ENCODE results near the gene CHD6. TPM values are rescaled to one million over a fixed set of nuclear protein-coding genes. Genes with fewer than 3 reads are reported as not detected.

Gene CHD6
- total and polyA plus RNA-seq, 4 donors: 3.3 to 23.4 (median 18.2) TPM

DNA sequence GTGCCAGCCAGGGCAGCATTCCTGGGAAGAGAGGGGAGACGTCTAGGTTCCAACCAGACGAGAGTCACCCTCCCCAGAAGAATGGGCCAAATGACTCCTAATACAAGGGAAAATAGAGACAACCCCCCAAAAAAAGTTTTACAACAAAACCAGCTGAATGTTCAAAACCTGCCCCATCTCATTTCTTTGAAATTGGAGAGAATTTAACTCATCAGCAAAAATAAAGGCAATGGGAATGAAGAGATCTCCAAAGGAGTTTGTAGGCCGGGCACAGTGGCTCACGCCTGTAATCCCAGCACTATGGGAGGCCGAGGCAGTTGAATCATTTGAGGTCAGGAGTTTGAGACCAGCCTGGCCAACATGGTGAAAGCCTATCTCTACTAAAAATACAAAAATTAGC, 241.8 kb downstream of the CHD6 start:
- Histone ChIP-seq H3K27me3 (ENCODE audit: control insufficient read depth in 4 of 4, insufficient read depth in 4 of 4, low read length in 3 of 4) (no peaks in the 10 kb centered on the region), H3K4me1 (ENCODE audit: control insufficient read depth in 4 of 4, insufficient read depth in 4 of 4, low read length in 3 of 4) (no peaks in the 10 kb centered on the region), H3K9ac (ENCODE audit: low read depth in 1 of 2, low read length in 2 of 2) (no peak overlapping the region), H3K36me3 (ENCODE audit: control insufficient read depth in 4 of 4, insufficient read depth in 3 of 4, low read depth in 1 of 4, low read length in 3 of 4) (no peaks in the 10 kb centered on the region), H3K9me3 (ENCODE audit: control insufficient read depth in 4 of 4, low read length in 3 of 4) (no peaks in the 10 kb centered on the region), H3K27ac (ENCODE audit: low read depth in 1 of 2, low read length in 2 of 2) (no peak overlapping the region), H3K4me3 (ENCODE audit: low read depth in 1 of 3, low read length in 3 of 3) (no peak overlapping the region)
- 91% methylated on average over 5 of the region's 5 CpGs for WGBS
- TF ChIP-seq GABPA (IDR thresholded peaks at IDR 0.05 in 1 of 2, conservative IDR thresholded peaks at IDR 0.05 in 1 of 2): no peak
- TF ChIP-seq TAF1 (conservative IDR thresholded peaks at IDR 0.05): no peak
- no peak for DNase-seq (ENCODE audit: low spot score)

DNA sequence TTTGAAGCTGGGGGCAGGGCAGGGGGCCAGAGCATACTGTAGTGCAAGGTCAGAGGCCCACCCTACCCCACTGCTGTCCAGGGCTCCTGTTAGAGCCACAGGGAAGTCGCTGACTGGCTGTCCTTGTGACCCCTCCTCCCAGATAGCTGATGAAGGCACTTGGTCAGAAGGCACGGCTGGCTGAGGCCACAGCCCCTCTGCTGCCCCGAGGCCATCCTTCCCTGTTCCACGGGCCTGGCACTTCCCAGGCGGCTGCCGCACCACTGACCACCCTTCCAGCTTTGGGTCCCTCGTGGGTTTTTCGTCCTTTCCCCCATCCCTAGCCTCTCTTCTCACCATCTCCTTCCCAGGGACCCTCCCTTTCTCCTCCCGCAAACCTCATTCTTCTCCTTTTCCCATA, 242.3 kb downstream of the CHD6 start:
- no peak overlapping the region for H3K4me3 ChIP-seq (ENCODE audit: low read depth in 1 of 3, low read length in 3 of 3)
- no peaks in the 10 kb centered on the region for H3K27me3 ChIP-seq (ENCODE audit: control insufficient read depth in 4 of 4, insufficient read depth in 4 of 4, low read length in 3 of 4)
- H3K9me3 ChIP-seq (ENCODE audit: control insufficient read depth in 4 of 4, low read length in 3 of 4): no peaks in the 10 kb centered on the region
- H3K27ac ChIP-seq (ENCODE audit: low read depth in 1 of 2, low read length in 2 of 2): no peak overlapping the region
- no peak for DNase-seq (ENCODE audit: low spot score)
- no peak overlapping the region for H3K9ac ChIP-seq (ENCODE audit: low read depth in 1 of 2, low read length in 2 of 2)
- WGBS: 82% methylated on average over 9 of the region's 9 CpGs
- TF ChIP-seq, protein P1, sequence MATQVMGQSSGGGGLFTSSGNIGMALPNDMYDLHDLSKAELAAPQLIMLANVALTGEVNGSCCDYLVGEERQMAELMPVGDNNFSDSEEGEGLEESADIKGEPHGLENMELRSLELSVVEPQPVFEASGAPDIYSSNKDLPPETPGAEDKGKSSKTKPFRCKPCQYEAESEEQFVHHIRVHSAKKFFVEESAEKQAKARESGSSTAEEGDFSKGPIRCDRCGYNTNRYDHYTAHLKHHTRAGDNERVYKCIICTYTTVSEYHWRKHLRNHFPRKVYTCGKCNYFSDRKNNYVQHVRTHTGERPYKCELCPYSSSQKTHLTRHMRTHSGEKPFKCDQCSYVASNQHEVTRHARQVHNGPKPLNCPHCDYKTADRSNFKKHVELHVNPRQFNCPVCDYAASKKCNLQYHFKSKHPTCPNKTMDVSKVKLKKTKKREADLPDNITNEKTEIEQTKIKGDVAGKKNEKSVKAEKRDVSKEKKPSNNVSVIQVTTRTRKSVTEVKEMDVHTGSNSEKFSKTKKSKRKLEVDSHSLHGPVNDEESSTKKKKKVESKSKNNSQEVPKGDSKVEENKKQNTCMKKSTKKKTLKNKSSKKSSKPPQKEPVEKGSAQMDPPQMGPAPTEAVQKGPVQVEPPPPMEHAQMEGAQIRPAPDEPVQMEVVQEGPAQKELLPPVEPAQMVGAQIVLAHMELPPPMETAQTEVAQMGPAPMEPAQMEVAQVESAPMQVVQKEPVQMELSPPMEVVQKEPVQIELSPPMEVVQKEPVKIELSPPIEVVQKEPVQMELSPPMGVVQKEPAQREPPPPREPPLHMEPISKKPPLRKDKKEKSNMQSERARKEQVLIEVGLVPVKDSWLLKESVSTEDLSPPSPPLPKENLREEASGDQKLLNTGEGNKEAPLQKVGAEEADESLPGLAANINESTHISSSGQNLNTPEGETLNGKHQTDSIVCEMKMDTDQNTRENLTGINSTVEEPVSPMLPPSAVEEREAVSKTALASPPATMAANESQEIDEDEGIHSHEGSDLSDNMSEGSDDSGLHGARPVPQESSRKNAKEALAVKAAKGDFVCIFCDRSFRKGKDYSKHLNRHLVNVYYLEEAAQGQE (IDR thresholded peaks at IDR 0.05): no peak
- no peak for TF ChIP-seq RXRA (IDR thresholded peaks at IDR 0.05)
- TF ChIP-seq, protein P2, sequence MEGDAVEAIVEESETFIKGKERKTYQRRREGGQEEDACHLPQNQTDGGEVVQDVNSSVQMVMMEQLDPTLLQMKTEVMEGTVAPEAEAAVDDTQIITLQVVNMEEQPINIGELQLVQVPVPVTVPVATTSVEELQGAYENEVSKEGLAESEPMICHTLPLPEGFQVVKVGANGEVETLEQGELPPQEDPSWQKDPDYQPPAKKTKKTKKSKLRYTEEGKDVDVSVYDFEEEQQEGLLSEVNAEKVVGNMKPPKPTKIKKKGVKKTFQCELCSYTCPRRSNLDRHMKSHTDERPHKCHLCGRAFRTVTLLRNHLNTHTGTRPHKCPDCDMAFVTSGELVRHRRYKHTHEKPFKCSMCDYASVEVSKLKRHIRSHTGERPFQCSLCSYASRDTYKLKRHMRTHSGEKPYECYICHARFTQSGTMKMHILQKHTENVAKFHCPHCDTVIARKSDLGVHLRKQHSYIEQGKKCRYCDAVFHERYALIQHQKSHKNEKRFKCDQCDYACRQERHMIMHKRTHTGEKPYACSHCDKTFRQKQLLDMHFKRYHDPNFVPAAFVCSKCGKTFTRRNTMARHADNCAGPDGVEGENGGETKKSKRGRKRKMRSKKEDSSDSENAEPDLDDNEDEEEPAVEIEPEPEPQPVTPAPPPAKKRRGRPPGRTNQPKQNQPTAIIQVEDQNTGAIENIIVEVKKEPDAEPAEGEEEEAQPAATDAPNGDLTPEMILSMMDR (IDR thresholded peaks at IDR 0.05; ENCODE audit: low read depth, low read length, missing input control): no peak
- no peak for TF ChIP-seq FOXA1 (IDR thresholded peaks at IDR 0.05)
- no peak for TF ChIP-seq FOXA2 (IDR thresholded peaks at IDR 0.05)
- TF ChIP-seq, protein P3, sequence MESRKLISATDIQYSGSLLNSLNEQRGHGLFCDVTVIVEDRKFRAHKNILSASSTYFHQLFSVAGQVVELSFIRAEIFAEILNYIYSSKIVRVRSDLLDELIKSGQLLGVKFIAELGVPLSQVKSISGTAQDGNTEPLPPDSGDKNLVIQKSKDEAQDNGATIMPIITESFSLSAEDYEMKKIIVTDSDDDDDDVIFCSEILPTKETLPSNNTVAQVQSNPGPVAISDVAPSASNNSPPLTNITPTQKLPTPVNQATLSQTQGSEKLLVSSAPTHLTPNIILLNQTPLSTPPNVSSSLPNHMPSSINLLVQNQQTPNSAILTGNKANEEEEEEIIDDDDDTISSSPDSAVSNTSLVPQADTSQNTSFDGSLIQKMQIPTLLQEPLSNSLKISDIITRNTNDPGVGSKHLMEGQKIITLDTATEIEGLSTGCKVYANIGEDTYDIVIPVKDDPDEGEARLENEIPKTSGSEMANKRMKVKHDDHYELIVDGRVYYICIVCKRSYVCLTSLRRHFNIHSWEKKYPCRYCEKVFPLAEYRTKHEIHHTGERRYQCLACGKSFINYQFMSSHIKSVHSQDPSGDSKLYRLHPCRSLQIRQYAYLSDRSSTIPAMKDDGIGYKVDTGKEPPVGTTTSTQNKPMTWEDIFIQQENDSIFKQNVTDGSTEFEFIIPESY (IDR thresholded peaks at IDR 0.05): no peak
- TF ChIP-seq, protein P4, sequence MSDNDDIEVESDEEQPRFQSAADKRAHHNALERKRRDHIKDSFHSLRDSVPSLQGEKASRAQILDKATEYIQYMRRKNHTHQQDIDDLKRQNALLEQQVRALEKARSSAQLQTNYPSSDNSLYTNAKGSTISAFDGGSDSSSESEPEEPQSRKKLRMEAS (IDR thresholded peaks at IDR 0.05): no peak
- no peaks in the 10 kb centered on the region for H3K36me3 ChIP-seq (ENCODE audit: control insufficient read depth in 4 of 4, insufficient read depth in 3 of 4, low read depth in 1 of 4, low read length in 3 of 4)
- H3K4me1 ChIP-seq (ENCODE audit: control insufficient read depth in 4 of 4, insufficient read depth in 4 of 4, low read length in 3 of 4): no peaks in the 10 kb centered on the region

Data from liver (tissue), 9 donors.